Adrenal gland (tissue), 12 donors: Measurements from ENCODE around the gene MBNL2. TPM values are rescaled to one million over a fixed set of nuclear protein-coding genes. Genes with fewer than 3 reads are reported as not detected.

Source experiments
- DNase-seq, 7 donors: peaks; one replicate each; pipeline ENCODE4 v3.0.0-alpha.2; 2019 to 2020
- H3K27ac ChIP-seq, 5 donors: fragments of 200-600 bp; sonication (generic) in 4 of 5; 1 replicate in 3 of 5; 2 replicates in 2 of 5; pipeline versions ENCODE4 v1.5.1 to v1.8.0; 2016 to 2020; ENCODE audit warnings: mild to moderate bottlenecking in 1 of 5
- H3K27me3 ChIP-seq: fragments of 200-600 bp; 2 replicates; pipeline ENCODE4 v1.8.0; 2021
- H3K36me3 ChIP-seq, 2 donors: fragments of 200-600 bp; replicated peaks in 1 of 2; 1 replicate in 1 of 2; 2 replicates in 1 of 2; pipeline versions ENCODE4 v1.5.1 to v1.8.0; 2018 to 2022
- H3K4me1 ChIP-seq, 2 donors: fragments of 200-600 bp; replicated peaks in 1 of 2; 1 replicate in 1 of 2; 2 replicates in 1 of 2; pipeline versions ENCODE4 v1.5.1 to v1.8.0; 2018 to 2021
- H3K4me3 ChIP-seq, 4 donors: fragments of 200-600 bp; sonication (generic) in 3 of 4; one replicate each; pipeline ENCODE4 v1.5.1; 2016 to 2018
- H3K9me3 ChIP-seq, 3 donors: fragments of 200-600 bp; sonication (generic) in 1 of 3; replicated peaks in 1 of 3; 1 replicate in 2 of 3; 2 replicates in 1 of 3; pipeline versions ENCODE4 v1.5.1 to v1.8.0; 2016 to 2021
- CTCF ChIP-seq, 6 experiments: fragments of 450-650 bp in 4 of 6; fragments of 200-600 bp in 2 of 6; sonication (generic) in 1 of 6; IDR thresholded peaks; 1 replicate in 5 of 6; 2 replicates in 1 of 6; pipeline versions ENCODE4 v1.5.1 to v1.8.0; 2016 to 2021; ENCODE audit warnings: antibody characterized with exemption in 6 of 6, mild to moderate bottlenecking in 2 of 6, moderate library complexity in 1 of 6
- POLR2A ChIP-seq, 2 donors: fragments of 450-650 bp; IDR thresholded peaks; one replicate each; pipeline ENCODE4 v1.6.1; 2017; ENCODE audit warnings: antibody characterized with exemption in 2 of 2, mild to moderate bottlenecking in 2 of 2, moderate library complexity in 1 of 2
- WGBS, 4 donors: extraction: QIAGEN DNeasy Blood & Tissue Kit in 2 of 4; methylation state at CpG; one replicate each; pipeline versions ENCODE4 v1.1.5 to v1.1.7; 2013 to 2017; 5-methylcytosine and 5-hydroxymethylcytosine counted together
- intact Hi-C, 2 donors: fragments of 100-400 bp; cut with DNase I; formaldehyde crosslinking; loops; one replicate each; pipeline versions ENCODE4 v1.14.1 to v1.15.0; 2022 to 2023
- polyA plus RNA-seq, 3 donors: library from polyadenylated mRNA; stranded (reverse); fragments of 200-250 nt in 2 of 3; fragments of 350-450 nt in 1 of 3; fragmentation: Illumina TruSeq in 1 of 3; extraction: RNeasy Lipid Tissue Mini Kit (QIAGEN cat#74804) in 1 of 3; gene quantifications; one replicate each; pipeline ENCODE4 v1.2.3, GENCODE V29; 2013 to 2014
- total RNA-seq, 9 donors: library from RNA; depleted of rRNA in 4 of 9; stranded (reverse); fragments of >200 nt in 4 of 9; fragments of 120-200 nt in 1 of 9; fragmentation: NEBNext Ultra II Directional in 1 of 9; extraction: Animal tissue kit (Norgen Biotek cat#: 25700) in 1 of 9; gene quantifications; one replicate each; pipeline versions ENCODE4 v1.1.0 to v1.2.4, GENCODE V29; 2013 to 2023
- donor health status: healthy with polysubstance abuse.
- donor health status: Bipolar disorder and iron deficiency.
- donor health status: DM: yes; HTN: yes; CAD: no.
- donor health status: DM: no; HTN: no; CAD: no.
- donor health status: DM: no; HTN: no; CAD: no.
- donor health status: DM: yes; HTN: yes; CAD: no.

Gene MBNL2
- total and polyA plus RNA-seq, 12 donors: 29.2 to 250 (median 130) TPM

- Histone ChIP-seq H3K27ac (peak overlapping the region in 2 of 5 donors; percentile 17 to 73), H3K4me3 (no peak overlapping the region), H3K27me3 (no peaks in the 10 kb centered on the region), H3K4me1 (peaks cover 16 to 57% of the 10 kb centered on the region in 2 donors), H3K9me3 (no peaks in the 10 kb centered on the region), H3K36me3 (peaks cover 0 to 28% of the 10 kb centered on the region in 2 donors)
- TF ChIP-seq POLR2A (IDR thresholded peaks at IDR 0.05): no peak
- no peak for TF ChIP-seq CTCF (IDR thresholded peaks at IDR 0.05)
- intact Hi-C loops: loop anchor here (5.0 to 10.0 kb wide), 2 partner anchors 76 to 229 kb away; no protein-coding TSS in a partner anchor
- WGBS, 4 donors: 37 to 47% (median 42%) methylated on average over 1 of the region's 1 CpG
- no peak for DNase-seq
These were observed 119.0 kb downstream of the MBNL2 start for GRCh38 chr13:97341135-97341534.

- Histone ChIP-seq H3K4me3 (no peak overlapping the region), H3K4me1 (peaks cover 16 to 57% of the 10 kb centered on the region in 2 donors), H3K27me3 (no peaks in the 10 kb centered on the region), H3K36me3 (peaks cover 0 to 34% of the 10 kb centered on the region in 2 donors), H3K9me3 (no peaks in the 10 kb centered on the region), H3K27ac (peak overlapping the region in 1 of 5 donors; percentile 17)
- intact Hi-C loops: loop anchor here (5.0 to 10.0 kb wide), 2 partner anchors 77 to 230 kb away; no protein-coding TSS in a partner anchor
- TF ChIP-seq CTCF (IDR thresholded peaks at IDR 0.05) (no peak), POLR2A (IDR thresholded peaks at IDR 0.05) (no peak)
- WGBS, 4 donors: 82 to 92% (median 87%) methylated on average over 2 of the region's 2 CpGs
- DNase-seq: no peak
These were observed 120.0 kb downstream of the MBNL2 start for GRCh38 chr13:97342136-97342535.

- Histone ChIP-seq H3K36me3 (peaks cover 0 to 42% of the 10 kb centered on the region in 2 donors), H3K27me3 (no peaks in the 10 kb centered on the region), H3K4me1 (peaks cover 12 to 50% of the 10 kb centered on the region in 2 donors), H3K9me3 (no peaks in the 10 kb centered on the region), H3K27ac (peak overlapping the region in 1 of 5 donors; percentile 68), H3K4me3 (no peak overlapping the region)
- no peak for TF ChIP-seq CTCF (IDR thresholded peaks at IDR 0.05)
- no peak for TF ChIP-seq POLR2A (IDR thresholded peaks at IDR 0.05)
- intact Hi-C loops: loop anchor here (5.0 to 10.0 kb wide), 2 partner anchors 78 to 231 kb away; no protein-coding TSS in a partner anchor
- DNase-seq: no peak
- WGBS, 4 donors: 87 to 89% (median 87%) methylated on average over 8 of the region's 8 CpGs
These were observed 120.8 kb downstream of the MBNL2 start for GRCh38 chr13:97342936-97343335.

- no peaks in the 10 kb centered on the region for H3K9me3 ChIP-seq
- peak; percentile 55 to 95 (median 68) for DNase-seq
- no peak for TF ChIP-seq POLR2A (IDR thresholded peaks at IDR 0.05)
- peak; percentile 46 to 82 (median 66) for TF ChIP-seq CTCF (IDR thresholded peaks at IDR 0.05)
- H3K4me1 ChIP-seq: peaks cover 9 to 43% of the 10 kb centered on the region in 2 donors
- no peak overlapping the region for H3K4me3 ChIP-seq
- peaks cover 0 to 50% of the 10 kb centered on the region in 2 donors for H3K36me3 ChIP-seq
- intact Hi-C loops: loop anchor here (5.0 to 10.0 kb wide), 2 partner anchors 80 to 232 kb away; no protein-coding TSS in a partner anchor
- no peaks in the 10 kb centered on the region for H3K27me3 ChIP-seq
- H3K27ac ChIP-seq: peak overlapping the region in 3 of 5 donors; percentile 6 to 68 (median 41)
- 31 to 39% (median 37%) methylated on average over 5 of the region's 5 CpGs for WGBS, 4 donors
These were observed 122.4 kb downstream of the MBNL2 start for GRCh38 chr13:97344265-97345175.
